Activated CD8-positive, alpha-beta T cell treated with anti-CD3 and anti-CD28 coated beads for 36 hours (primary cell): ENCODE results near the gene RMI2. TPM values are rescaled to one million over a fixed set of nuclear protein-coding genes. Genes with fewer than 3 reads are reported as not detected.
A peak's percentile ranks its signal among the peaks of the same experiment; 100 is the strongest.

Experiments
- ATAC-seq: fragments of 200-7000 bp; cut with Tn5 transposase; one replicate; pipeline ENCODE4 v1.10.0; 2021; ENCODE audit warnings: mild to moderate bottlenecking, moderate library complexity
- CTCF ChIA-PET: fragments of 350-600 bp; sonication (Branson Sonifier 250); formaldehyde crosslinking; loops from one replicate; lab custom pipeline; 2021; ENCODE audit warnings: antibody characterized with exemption; lab: Charles Lee
- POLR2A ChIA-PET: fragments of 350-600 bp; sonication (Branson Sonifier 250); formaldehyde crosslinking; loops from one replicate; lab custom pipeline; 2021; ENCODE audit warnings: antibody characterized with exemption; lab: Charles Lee
- DNase-seq: peaks from one replicate; pipeline ENCODE4 v3.0.0-alpha.2; 2020
- H3K27ac Mint-ChIP-seq: one replicate; pipeline ENCODE4 v1.8.0; 2021; ENCODE audit warnings: mild to moderate bottlenecking, mixed read lengths
- H3K27me3 Mint-ChIP-seq: one replicate; pipeline ENCODE4 v1.8.0; 2021; ENCODE audit warnings: mixed read lengths
- H3K36me3 Mint-ChIP-seq: one replicate; pipeline ENCODE4 v1.8.0; 2021; ENCODE audit warnings: low read depth, mixed read lengths
- H3K4me1 Mint-ChIP-seq: one replicate; pipeline ENCODE4 v1.8.0; 2021; ENCODE audit warnings: low read depth, mixed read lengths
- H3K4me3 Mint-ChIP-seq: one replicate; pipeline ENCODE4 v1.8.0; 2021; ENCODE audit warnings: mild to moderate bottlenecking, moderate library complexity, mixed read lengths
- H3K9me3 Mint-ChIP-seq: one replicate; pipeline ENCODE4 v1.8.0; 2021; ENCODE audit warnings: mixed read lengths
- CTCF ChIP-seq: fragments of 200-600 bp; IDR thresholded peaks from one replicate; pipeline ENCODE4 v1.8.0; 2022; ENCODE audit warnings: antibody characterized with exemption, mild to moderate bottlenecking
- intact Hi-C: fragments of 100-400 bp; cut with micrococcal nuclease; formaldehyde crosslinking; loops from one replicate; pipeline ENCODE4 v1.10.0; 2022
- total RNA-seq, 2 experiments: library from RNA; stranded (reverse); gene quantifications; one replicate each; pipeline ENCODE4 v1.2.3, GENCODE V29; 2021

The RMI2 gene
- total RNA-seq, 2 experiments from 2014 or later = 53.1 to 57.7 TPM

DNA sequence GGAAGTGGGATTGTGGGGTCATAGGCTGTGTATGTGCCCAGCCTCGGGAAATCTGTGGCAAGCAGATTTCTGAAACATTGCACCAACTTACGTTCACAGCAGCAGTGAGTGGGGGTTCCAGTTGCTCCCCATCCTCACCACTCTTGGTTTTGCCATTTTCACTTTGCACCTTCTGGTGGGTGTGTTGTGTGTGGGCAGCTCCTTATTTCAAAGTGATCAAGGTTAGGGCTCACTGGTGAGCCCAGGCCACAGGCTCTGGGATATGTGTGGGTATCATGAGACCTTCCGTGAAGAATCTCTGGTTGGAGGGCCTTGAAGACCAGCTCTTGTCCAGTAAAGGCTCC, 34.7 kb upstream of the RMI2 start:
- POLR2A ChIA-PET = interaction anchor here (0.6 to 2.8 kb wide), 5 partner anchors 9 to 653 kb away, joined by 3 to 19 read pairs (median 4); partner anchors contain the start of gene SOCS1
- intact Hi-C loops = loop anchor here (5.0 kb wide), 1 partner anchor 42 kb away; no protein-coding TSS in a partner anchor
- no peaks in the 10 kb centered on the region for H3K27me3 Mint-ChIP-seq
- TF ChIP-seq CTCF = no peak
- ATAC-seq (no peak), DNase-seq (no peak)
- no peaks in the 10 kb centered on the region for H3K36me3 Mint-ChIP-seq
- CTCF ChIA-PET = interaction anchor here (1.4 kb wide), 1 partner anchor 48 kb away, joined by 3 read pairs; no protein-coding TSS in a partner anchor
- peak overlapping the region; percentile 81 for H3K27ac Mint-ChIP-seq
- no peaks in the 10 kb centered on the region for H3K9me3 Mint-ChIP-seq
- peaks cover 44% of the 10 kb centered on the region for H3K4me1 Mint-ChIP-seq
- H3K4me3 Mint-ChIP-seq = no peak overlapping the region

DNA sequence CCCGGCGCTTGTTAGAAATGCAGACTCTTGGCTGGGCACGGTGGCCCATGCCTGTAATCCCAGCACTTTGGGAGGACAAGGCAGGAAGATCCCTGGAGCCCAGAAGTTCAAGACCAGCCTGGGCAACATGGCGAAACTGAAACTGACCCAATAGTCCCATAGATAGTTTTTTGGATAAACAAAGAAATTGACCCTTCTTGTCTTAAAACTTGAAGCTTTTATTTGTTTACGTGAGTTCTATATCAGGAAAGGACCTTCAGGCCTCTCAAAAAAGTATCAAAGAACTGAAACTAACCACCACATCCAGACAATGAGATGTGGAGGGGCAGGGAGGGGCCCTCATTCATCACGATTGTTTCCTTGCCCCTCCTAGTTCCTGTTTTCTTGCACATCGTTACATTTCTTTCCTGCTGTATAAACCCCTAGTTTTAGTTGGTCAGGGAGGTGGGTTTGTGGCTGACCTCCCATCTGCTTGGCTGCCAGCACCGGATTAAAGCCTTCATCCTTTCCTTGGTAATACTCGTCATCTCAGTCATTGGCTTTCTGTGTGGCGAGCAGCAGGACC, 34.2 kb upstream of the RMI2 start:
- no peaks in the 10 kb centered on the region for H3K9me3 Mint-ChIP-seq
- peak; percentile 55 for ATAC-seq
- POLR2A ChIA-PET = interaction anchor here (0.6 to 2.8 kb wide), 7 partner anchors 8 to 653 kb away, joined by 3 to 19 read pairs (median 4); partner anchors contain the start of gene SOCS1

DNA sequence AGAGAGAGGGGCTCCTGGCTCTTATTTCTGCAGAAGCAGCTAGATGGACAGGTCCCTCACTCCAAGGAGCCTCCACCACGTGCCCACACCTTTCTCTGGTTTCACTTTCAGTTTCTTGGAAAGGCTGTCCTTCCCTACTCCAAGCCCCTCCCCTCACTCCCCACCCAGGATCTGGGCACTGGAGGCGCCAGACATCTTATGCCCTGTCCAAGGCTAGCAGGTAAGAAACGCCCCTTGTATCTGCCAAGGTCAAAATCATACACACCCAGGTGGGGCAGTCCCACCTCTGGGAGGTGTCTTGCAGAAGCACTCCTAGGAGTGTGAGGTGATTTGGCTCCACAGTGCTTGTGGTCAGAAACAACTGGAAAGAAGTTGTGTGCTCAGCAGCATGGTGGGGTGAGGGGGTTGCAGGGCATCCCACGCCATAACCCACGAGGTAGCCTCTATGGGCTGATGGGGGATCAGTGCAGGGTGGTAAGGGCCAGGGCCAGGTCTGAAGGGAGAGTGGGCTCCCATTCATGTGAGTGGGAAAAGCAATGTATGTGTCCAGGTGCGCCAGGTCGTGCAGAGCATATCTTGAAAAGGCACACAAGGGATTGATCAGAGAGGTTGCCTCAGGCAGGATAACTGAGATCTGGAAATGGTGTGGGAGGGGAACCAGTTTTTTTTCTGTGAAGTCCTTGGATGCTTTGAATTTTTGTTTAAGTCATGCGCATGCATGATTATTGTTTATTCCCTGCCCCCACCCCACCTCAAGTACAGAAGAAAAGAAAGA, 32.4 kb upstream of the RMI2 start:
- no peak for TF ChIP-seq CTCF
- POLR2A ChIA-PET = interaction anchor here (0.6 to 2.8 kb wide), 8 partner anchors 12 to 1000 kb away, joined by 3 to 19 read pairs (median 4); partner anchors contain the start of gene SOCS1
- peak; percentile 22 for ATAC-seq
- Mint-ChIP-seq H3K4me3 (no peak overlapping the region), H3K27ac (no peak overlapping the region), H3K4me1 (peaks cover 44% of the 10 kb centered on the region), H3K36me3 (no peaks in the 10 kb centered on the region), H3K9me3 (no peaks in the 10 kb centered on the region), H3K27me3 (no peaks in the 10 kb centered on the region)
- CTCF ChIA-PET = interaction anchor here (1.2 to 1.4 kb wide), 3 partner anchors 8 to 43 kb away, joined by 3 to 4 read pairs (median 3); no protein-coding TSS in a partner anchor
- intact Hi-C loops = loop anchor here (5.0 kb wide), 1 partner anchor 39 kb away; no protein-coding TSS in a partner anchor
- DNase-seq = peak; percentile 31

More for the DNA sequence above, 34.2 kb upstream of the RMI2 start:
- TF ChIP-seq CTCF = no peak
- no peaks in the 10 kb centered on the region for H3K36me3 Mint-ChIP-seq
- H3K27ac Mint-ChIP-seq = peak overlapping the region; percentile 81
- peaks cover 44% of the 10 kb centered on the region for H3K4me1 Mint-ChIP-seq
- H3K4me3 Mint-ChIP-seq = peak overlapping the region; percentile 32
- CTCF ChIA-PET = interaction anchor here (1.3 to 1.4 kb wide), 2 partner anchors 45 to 47 kb away, joined by 3 to 4 read pairs; no protein-coding TSS in a partner anchor
- DNase-seq = peak; percentile 70
- H3K27me3 Mint-ChIP-seq = no peaks in the 10 kb centered on the region
- intact Hi-C loops = loop anchor here (5.0 kb wide), 1 partner anchor 41 kb away; no protein-coding TSS in a partner anchor

DNA sequence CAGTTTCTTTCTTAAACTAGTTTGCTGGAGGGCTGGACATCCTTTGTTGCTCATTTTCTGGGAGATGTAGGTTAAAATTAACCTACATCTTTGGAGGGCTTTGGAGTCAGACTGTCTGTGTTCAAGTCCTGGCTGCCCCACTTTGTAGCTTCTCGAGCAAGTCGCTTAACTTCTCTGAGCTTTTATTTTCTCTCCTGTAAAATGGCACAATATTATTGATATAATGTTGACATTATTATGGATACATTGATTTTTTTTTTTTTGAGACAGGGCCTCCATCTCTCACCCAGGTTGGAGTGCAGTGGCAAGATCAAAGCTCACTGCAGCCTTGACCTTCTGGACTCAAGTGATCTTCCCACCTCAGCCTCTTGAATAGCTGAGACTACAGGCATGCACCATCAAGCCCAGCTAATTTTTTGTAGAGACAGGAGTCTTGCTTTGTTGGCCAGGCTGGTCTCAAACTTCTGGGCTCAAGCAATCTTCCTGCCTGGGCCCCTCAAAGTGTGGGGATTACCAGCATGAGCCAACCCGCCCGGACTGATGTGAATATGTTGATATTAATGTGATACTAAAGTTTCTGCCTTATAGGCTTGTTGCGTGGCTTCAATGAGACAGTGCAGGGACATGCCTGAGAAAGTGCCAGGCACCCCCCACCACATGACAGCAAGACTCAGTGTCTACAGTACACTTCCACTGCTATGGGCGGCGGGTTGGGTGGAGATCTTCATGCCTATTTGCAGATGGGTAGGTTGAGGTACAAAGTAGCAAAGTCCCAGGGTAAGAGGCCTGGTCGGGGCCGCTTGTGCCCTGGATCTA, 31.6 kb upstream of the RMI2 start:
- Mint-ChIP-seq H3K36me3 (no peaks in the 10 kb centered on the region), H3K4me3 (no peak overlapping the region), H3K4me1 (peaks cover 42% of the 10 kb centered on the region), H3K9me3 (no peaks in the 10 kb centered on the region), H3K27me3 (no peaks in the 10 kb centered on the region), H3K27ac (no peak overlapping the region)
- ChIA-PET CTCF (interaction anchor here (1.4 kb wide), 1 partner anchor 30 kb away, joined by 3 read pairs; no protein-coding TSS in a partner anchor), POLR2A (interaction anchor here (0.6 kb wide), 1 partner anchor 1001 kb away, joined by 3 read pairs; no protein-coding TSS in a partner anchor)
- intact Hi-C loops = loop anchor here (5.0 kb wide), 1 partner anchor 39 kb away; no protein-coding TSS in a partner anchor
- no peak for ATAC-seq
- no peak for DNase-seq
- TF ChIP-seq CTCF = no peak
